ENCODE data around the gene LARGE1.

GRCh38 chr22:33739516-33739915, 180.8 kb downstream of the LARGE1 start:
- TF ChIP-seq CTCF (IDR thresholded peaks at IDR 0.05; ENCODE audit: low read length), result no peak
- no peak for TF ChIP-seq EZH2 (IDR thresholded peaks at IDR 0.05; ENCODE audit: borderline replicate concordance, low read length)
